RCC 7860 (cell line): ENCODE measurements around the gene HOXA5.

Experiments used
- DNase-seq: peaks from one replicate; pipeline ENCODE4 v3.0.0-alpha.2; 2015; ENCODE audit warnings: low spot score
- FAIRE-seq: peaks from 2 replicates; lab custom pipeline; 2012; peaks lifted over from hg19 to GRCh38; lab: Jason Lieb, UNC

The HOXA5 gene

DNA sequence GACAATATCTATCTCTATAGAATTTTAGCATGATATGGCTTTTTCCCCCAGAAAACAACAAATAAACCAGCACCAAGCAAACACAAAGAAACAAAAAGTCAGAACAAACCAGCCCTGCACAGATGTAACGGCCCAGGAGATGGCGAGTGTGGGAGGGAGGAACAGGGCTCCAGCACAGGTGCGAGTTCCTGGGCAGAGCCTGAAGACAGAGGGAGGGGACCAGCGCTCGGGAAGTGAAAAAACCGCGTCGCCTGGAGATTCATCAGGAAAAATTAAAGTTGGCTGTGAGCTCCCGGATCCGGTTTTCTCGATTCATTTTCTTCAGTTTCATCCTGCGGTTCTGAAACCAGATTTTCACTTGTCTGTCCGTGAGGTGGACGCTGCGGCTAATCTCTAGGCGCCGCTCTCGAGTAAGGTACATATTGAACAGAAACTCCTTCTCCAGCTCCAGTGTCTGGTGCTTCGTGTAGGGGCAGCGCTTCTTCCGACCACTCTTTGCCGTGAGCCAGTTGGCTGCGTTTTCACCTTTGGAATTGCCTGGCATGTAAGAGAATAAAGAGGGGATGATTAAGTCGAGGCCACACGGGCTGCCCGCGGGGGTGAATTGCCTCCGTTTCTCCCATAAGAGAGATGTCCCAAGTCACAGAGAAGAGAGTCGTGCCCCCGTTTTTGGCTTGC lies 28.3 kb upstream of the HOXA5 start:
- FAIRE-seq (no peak), DNase-seq (peak; percentile 51)

GRCh38 chr7:27171325-27171636 lies 27.8 kb upstream of the HOXA5 start:
- FAIRE-seq (no peak), DNase-seq (peak; percentile 61)

DNA sequence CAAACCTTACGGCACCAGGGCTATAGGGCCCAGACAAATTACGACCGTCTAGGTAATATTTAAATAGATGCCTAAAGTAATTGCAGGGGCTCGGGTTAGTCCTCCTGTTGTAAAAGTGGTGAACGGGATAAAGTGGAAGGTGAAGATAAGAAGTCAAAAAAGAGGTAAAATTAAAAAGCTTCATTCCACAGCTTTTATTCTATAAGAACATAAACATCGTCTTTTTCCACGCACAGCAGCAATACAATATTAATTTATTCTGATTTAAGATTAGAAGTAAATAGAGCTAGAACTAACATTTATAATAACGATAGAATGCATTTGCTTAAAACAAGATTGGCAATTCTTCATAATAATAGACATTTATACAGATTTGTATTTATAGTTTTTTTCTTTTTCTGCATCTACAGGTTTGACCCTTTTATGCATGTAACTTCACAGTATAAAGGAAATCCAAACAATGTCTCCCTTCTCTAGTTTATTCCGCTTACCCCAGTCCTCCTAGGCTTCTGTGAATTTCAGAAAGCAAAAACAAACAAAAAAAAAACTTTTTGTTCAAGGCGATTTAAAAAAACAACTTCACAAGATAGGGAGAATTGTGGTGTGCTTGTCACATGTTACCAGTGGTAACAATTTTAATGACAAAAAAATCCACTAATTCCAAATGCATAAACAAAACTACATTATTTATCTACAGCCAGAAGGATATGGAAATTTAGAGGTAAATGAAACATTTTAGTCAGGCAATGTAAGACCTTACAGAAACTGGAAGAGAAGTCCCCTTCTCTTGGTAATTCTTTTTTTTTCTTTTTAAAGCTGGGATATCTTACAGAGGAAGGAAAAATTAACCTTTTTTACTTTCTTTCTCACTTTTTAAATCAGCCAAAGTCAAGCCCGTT lies 27.2 kb upstream of the HOXA5 start:
- FAIRE-seq (peak; percentile 77), DNase-seq (peak; percentile 17)

- peak; percentile 80 for DNase-seq
Measured at GRCh38 chr7:27169658-27170425, 26.4 kb upstream of the HOXA5 start.

GRCh38 chr7:27168265-27168947 lies 24.9 kb upstream of the HOXA5 start:
- DNase-seq (peak; percentile 72), FAIRE-seq (no peak)

More at GRCh38 chr7:27169658-27170425, 26.4 kb upstream of the HOXA5 start:
- no peak for FAIRE-seq

GRCh38 chr7:27167916-27168264 lies 24.4 kb upstream of the HOXA5 start:
- DNase-seq (peak; percentile 60), FAIRE-seq (no peak)

DNA sequence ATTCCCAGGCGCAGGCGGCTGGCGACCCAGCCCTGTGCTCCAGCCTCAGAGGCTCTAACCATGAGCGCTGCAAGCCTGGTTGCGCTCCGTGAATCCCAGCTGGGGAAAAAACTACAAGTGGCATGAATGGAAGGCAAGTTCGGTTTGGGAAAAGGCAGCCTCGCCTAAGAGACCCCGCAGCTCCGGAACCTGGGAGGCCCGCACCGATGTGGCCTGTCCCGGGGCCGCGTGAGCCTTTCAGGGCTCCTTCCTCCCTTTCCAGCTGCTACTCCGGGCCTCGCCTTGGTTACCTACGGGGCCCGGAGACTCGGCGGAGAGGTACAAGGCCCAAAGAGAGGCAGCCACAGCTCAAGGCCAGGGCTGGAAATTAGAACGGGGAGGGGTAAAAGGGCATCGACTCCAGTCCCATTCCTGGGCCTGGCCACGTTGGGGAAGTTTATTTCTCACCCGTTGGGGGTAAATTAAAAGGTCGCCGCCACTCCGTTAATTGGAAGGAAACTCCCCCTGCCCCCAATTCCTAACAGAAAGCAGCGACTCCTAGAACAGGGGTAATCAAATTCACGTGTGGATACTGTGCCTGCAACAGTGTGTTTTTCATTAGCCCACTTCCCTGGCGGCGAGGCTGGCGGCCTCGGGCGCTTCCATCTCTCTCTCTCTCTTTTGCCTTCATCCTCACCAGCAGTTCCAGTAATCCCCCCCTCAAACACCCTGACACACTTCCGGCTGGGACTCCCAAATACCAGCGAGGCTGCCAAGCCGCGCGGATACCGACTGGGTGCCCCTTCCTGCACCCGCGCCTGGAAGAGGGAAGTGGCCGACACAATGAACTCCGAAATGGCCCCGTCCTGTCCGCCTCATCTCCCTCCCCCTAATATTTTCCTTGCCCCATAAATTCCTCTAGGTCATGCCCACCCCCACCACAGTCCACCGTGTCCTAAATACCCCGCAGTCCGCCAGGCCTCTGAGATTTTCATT lies 23.3 kb upstream of the HOXA5 start:
- peak; percentile 85 for DNase-seq

DNA sequence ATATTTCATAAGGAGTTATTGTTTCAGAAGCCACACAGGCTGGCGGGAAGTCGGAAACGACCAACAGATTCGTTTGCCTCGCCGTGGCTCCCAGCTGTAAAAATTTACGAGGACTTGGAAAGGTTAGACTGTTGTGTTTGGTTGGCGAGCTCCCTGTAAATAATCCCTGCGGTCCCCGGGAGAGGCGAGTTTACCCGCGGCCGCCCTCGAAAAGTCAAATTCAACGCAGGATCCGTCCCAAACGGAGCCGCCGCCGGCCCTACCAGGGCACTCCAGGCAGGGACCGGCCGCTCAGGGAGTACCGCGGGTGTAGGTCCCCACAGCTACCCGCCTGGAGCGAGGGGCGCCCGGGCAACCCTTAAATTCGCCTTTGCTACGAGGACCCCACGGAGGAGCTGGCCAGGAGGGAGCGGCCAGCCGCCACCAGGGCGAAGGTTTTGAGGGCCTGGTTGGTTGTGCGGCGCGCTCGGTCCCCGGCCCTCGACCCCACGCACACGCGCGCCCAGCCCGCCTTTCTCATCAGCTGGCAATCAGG lies 22.6 kb upstream of the HOXA5 start:
- FAIRE-seq (no peak), DNase-seq (peak; percentile 58)

More for the DNA sequence above, 23.3 kb upstream of the HOXA5 start:
- peak; percentile 71 for FAIRE-seq

GRCh38 chr7:27165089-27165995 lies 21.9 kb upstream of the HOXA5 start, which contains the start of gene HOXA9:
Gene HOXA9 (minus strand): TSS chr7:27165537. CDS start chr7:27165457, 80 bp downstream.
- DNase-seq: peak; percentile 93
- peak; percentile 72 for FAIRE-seq

- FAIRE-seq: no peak
- peak; percentile 32 for DNase-seq
Measured at GRCh38 chr7:27164367-27165088, 21.0 kb upstream of the HOXA5 start.

GRCh38 chr7:27164045-27164366 lies 20.5 kb upstream of the HOXA5 start:
- no peak for FAIRE-seq
- DNase-seq: peak; percentile 27

DNA sequence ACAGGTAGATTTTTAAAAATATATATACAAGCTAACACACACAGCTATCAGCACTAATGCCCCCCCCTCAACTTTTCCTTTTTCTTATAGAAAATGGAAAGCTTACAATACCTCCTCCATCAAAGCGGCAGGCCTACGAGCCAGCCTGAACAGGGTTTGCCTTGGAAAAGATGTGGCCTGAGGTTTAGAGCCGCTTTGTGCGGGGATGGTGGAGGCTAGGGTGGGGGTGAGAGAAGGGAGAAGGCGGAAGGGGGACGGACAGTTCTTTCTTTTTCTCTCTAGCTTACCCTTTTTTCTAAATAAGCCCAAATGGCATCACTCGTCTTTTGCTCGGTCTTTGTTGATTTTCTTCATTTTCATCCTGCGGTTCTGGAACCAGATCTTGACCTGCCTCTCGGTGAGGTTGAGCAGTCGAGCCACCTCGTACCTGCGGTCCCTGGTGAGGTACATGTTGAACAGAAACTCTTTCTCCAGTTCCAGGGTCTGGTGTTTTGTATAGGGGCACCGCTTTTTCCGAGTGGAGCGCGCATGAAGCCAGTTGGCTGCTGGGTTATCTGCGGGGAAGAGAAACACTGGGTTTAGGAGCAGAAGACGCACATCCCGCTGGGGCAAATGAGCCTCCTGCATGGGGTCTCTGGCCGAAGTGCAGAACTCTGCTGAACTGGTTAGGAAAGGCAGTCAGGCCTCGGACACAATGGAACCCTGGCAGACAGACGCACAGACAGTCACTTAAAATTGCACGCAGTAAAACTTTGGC lies 20.0 kb upstream of the HOXA5 start:
- FAIRE-seq (no peak), DNase-seq (peak; percentile 12)

- peak; percentile 29 for DNase-seq
- peak; percentile 46 for FAIRE-seq
Measured at GRCh38 chr7:27162561-27163287, 19.2 kb upstream of the HOXA5 start.

GRCh38 chr7:27161721-27162560 lies 18.5 kb upstream of the HOXA5 start:
- FAIRE-seq: no peak
- peak; percentile 20 for DNase-seq

GRCh38 chr7:27161214-27161720 lies 17.8 kb upstream of the HOXA5 start:
- DNase-seq (peak; percentile 52), FAIRE-seq (no peak)
